ENCODE results near the gene ATP1B2. TPM values are rescaled to one million over a fixed set of nuclear protein-coding genes. Genes with fewer than 3 reads are reported as not detected.
A peak's percentile ranks its signal among the peaks of the same experiment; 100 is the strongest.

Gene ATP1B2
- total and polyA plus RNA-seq, 9 of the 15 experiments (the other 6 are each of a cell fraction or from before 2014, with no cell fraction given), result 0.23 to 6.0 (median 0.99) TPM

GRCh38 chr17:7634384-7634783 lies 16.3 kb upstream of the ATP1B2 start (continued):
- TF ChIP-seq SMC3 (conservative IDR thresholded peaks at IDR 0.05; ENCODE audit: insufficient read depth, low read depth, low read length) (peak; percentile 74), MCM2 (IDR thresholded peaks at IDR 0.05; ENCODE audit: low read depth) (no peak), ESRRB (CRISPR knock-in tag; IDR thresholded peaks at IDR 0.05; ENCODE audit: borderline replicate concordance) (no peak), RCOR1 (IDR thresholded peaks at IDR 0.05; ENCODE audit: borderline replicate concordance in 1 of 2, low read depth in 2 of 2, low read length in 2 of 2) (0 out of 4 replicates have a peak, but pooled peaks of 1 of the 2 experiments have one; percentile 43), REST (IDR thresholded peaks at IDR 0.05; ENCODE audit: borderline replicate concordance) (peak; percentile 84), REST (CRISPR knock-in tag; IDR thresholded peaks at IDR 0.05; ENCODE audit: low read depth) (no peak), CAMTA2 (CRISPR knock-in tag; conservative IDR thresholded peaks at IDR 0.05) (no peak), YY1 (IDR thresholded peaks at IDR 0.05; ENCODE audit: borderline replicate concordance in 1 of 3, control insufficient read depth in 1 of 3, extremely low read depth in 1 of 3, insufficient read depth in 3 of 3, insufficient read length in 1 of 3, insufficient replicate concordance in 2 of 3, low read depth in 1 of 3, low read length in 2 of 3) (no peak), RAD21 (CRISPR knock-in tag; conservative IDR thresholded peaks at IDR 0.05 in 1 of 2, IDR thresholded peaks at IDR 0.05 in 1 of 2) (peak; percentile 57 to 88), HDAC1 (IDR thresholded peaks at IDR 0.05) (no peak), PRDM10 (IDR thresholded peaks at IDR 0.05; ENCODE audit: partially characterized antibody) (peak; percentile 81), DEAF1 (CRISPR knock-in tag; IDR thresholded peaks at IDR 0.05) (peak; percentile 50; the same call in 1 of the 2 replicates), ZNF354B (CRISPR knock-in tag; IDR thresholded peaks at IDR 0.05) (no peak), ZBTB7A (IDR thresholded peaks at IDR 0.05; ENCODE audit: borderline replicate concordance, control insufficient read depth, low read depth, low read length) (peak; percentile 43; the same call in 1 of the 2 replicates)
